Stimulated activated CD4-positive, alpha-beta T cell treated with anti-CD3 and anti-CD28 coated beads, TNF-alpha, amount 100 ng/mL, for 24 hours (primary cell): ENCODE data around the gene CACNA1S.

Experiments
- DNase-seq, 3 experiments: peaks; one replicate each; pipeline ENCODE4 v3.0.0-alpha.2; 2020; ENCODE audit warnings: low read depth in 3 of 3

CACNA1S gene

GRCh38 chr1:201140235-201140940 lies 28.2 kb upstream of the CACNA1S start:
- DNase-seq = no peak

- DNase-seq = no peak
These were observed 27.5 kb upstream of the CACNA1S start for GRCh38 chr1:201139756-201140155.

GRCh38 chr1:201139306-201139705 lies 27.1 kb upstream of the CACNA1S start:
- no peak for DNase-seq

- no peak for DNase-seq
These were observed 26.1 kb upstream of the CACNA1S start for GRCh38 chr1:201138311-201138840.

- no peak for DNase-seq
These were observed 25.5 kb upstream of the CACNA1S start for GRCh38 chr1:201137579-201138310.

- DNase-seq = no peak
These were observed 24.8 kb upstream of the CACNA1S start for GRCh38 chr1:201137024-201137392.

GRCh38 chr1:201136355-201137023 lies 24.3 kb upstream of the CACNA1S start:
- no peak for DNase-seq

GRCh38 chr1:201134405-201134804 lies 22.2 kb upstream of the CACNA1S start:
- no peak for DNase-seq

- DNase-seq = no peak
These were observed 19.2 kb upstream of the CACNA1S start for GRCh38 chr1:201131398-201131797.

GRCh38 chr1:201128962-201129361 lies 16.7 kb upstream of the CACNA1S start:
- no peak for DNase-seq

- no peak for DNase-seq
These were observed 16.2 kb upstream of the CACNA1S start for GRCh38 chr1:201128476-201128875.

- no peak for DNase-seq
These were observed 15.7 kb upstream of the CACNA1S start for GRCh38 chr1:201127755-201128455.

GRCh38 chr1:201126832-201127754 lies 14.9 kb upstream of the CACNA1S start, which contains the start of gene ASCL5:
Gene ASCL5 (minus strand): TSS chr1:201127184. CDS start chr1:201115372, 11,812 bp downstream.
- no peak for DNase-seq

GRCh38 chr1:201126463-201126831 lies 14.2 kb upstream of the CACNA1S start:
- no peak for DNase-seq

- DNase-seq = no peak
These were observed 13.6 kb upstream of the CACNA1S start for GRCh38 chr1:201125800-201126199.

- no peak for DNase-seq
These were observed 12.8 kb upstream of the CACNA1S start for GRCh38 chr1:201125019-201125418.

GRCh38 chr1:201123866-201124265 lies 11.6 kb upstream of the CACNA1S start:
- no peak for DNase-seq

GRCh38 chr1:201122321-201122957 lies 10.2 kb upstream of the CACNA1S start:
- no peak for DNase-seq

GRCh38 chr1:201119206-201120197 lies 7.3 kb upstream of the CACNA1S start:
- peak; percentile 7 to 47 (median 34) for DNase-seq
